ENCODE results near the gene APOH. TPM values are rescaled to one million over a fixed set of nuclear protein-coding genes. Genes with fewer than 3 reads are reported as not detected.

The APOH gene
- total RNA-seq, 2 donors from 2014 or later, result not detected

Other genes with a start within 250 kb of the APOH start
- 1 to 10 TPM; 3.4 to 8.1 TPM for gene CEP112, start 37.3 kb downstream of the APOH start, total RNA-seq
- 10 to 100 TPM; 58.2 to 86.0 TPM for gene PRKCA, start 73.2 kb upstream of the APOH start, total RNA-seq